Measurements from ENCODE around the gene KRT82.

KRT82 gene

DNA sequence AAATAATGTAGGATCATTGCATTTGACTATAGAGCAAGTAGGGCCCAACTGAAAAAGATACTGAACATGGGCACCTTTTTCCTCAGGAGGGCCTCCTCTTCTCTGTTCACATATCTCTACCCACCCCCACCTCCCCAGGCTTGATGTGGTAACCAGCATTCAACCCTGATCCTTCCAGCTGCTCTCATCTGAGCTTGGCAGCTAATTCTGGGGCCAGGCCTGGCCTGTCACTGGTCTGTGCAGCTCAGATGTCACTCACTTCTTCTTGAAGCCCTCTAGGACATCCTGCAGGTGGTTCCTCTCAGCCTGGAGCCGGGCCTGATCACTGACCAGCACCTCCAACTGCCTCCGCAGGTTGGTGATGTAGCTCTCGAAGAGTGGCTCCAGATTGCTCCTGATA is 22.8 kb downstream of the KRT82 start:
- no peak for DNase-seq (ENCODE audit: low read depth)

- no peak for DNase-seq (ENCODE audit: low read depth)
Measured at GRCh38 chr12:52382854-52383253, 23.3 kb downstream of the KRT82 start.

GRCh38 chr12:52381206-52381605 is 24.9 kb downstream of the KRT82 start:
- no peak for DNase-seq (ENCODE audit: low read depth)

DNA sequence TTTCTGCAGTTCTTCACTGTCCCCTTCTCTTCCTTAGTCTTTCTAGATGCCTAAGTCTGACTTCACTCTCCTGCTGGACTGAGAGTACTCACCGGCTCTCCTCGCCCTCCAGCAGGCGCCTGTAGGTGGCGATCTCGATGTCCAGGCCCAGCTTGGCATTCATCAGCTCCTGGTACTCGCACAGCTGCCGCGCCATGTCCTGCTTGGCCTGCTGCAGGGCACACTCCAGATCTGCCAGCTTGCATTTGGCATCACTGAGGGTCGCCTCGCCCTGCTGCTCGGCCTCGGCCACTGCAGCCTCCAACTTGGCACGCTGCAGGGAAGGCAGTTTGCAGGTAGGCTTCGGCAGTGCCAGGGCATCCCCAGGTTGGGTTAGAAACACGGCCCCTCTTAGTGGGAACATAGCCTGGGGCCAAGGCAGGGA is 25.9 kb downstream of the KRT82 start:
- no peak for DNase-seq (ENCODE audit: low read depth)

DNA sequence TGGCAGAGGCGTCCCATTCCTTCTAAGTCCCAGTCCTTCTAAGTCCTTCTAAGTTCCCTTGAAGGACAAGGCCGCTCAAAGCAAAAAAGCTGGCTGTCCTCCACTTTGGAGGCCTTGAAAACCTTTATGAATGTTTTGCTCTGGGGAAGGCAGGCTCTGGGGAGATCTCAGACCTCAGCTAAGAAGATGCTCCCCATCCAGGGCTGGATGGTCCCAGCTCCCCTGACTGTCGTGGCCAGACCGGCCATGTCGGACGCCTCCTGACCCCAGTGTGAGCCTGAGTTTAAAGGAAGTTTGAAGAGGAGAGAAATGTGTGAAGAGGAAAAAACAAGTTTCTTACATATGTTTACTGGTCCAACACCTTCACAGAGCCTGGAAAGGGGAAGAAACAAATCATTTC is 26.6 kb downstream of the KRT82 start:
- DNase-seq (ENCODE audit: low read depth): no peak

- DNase-seq (ENCODE audit: low read depth): no peak
Measured at GRCh38 chr12:52378091-52378490, 28.0 kb downstream of the KRT82 start.

DNA sequence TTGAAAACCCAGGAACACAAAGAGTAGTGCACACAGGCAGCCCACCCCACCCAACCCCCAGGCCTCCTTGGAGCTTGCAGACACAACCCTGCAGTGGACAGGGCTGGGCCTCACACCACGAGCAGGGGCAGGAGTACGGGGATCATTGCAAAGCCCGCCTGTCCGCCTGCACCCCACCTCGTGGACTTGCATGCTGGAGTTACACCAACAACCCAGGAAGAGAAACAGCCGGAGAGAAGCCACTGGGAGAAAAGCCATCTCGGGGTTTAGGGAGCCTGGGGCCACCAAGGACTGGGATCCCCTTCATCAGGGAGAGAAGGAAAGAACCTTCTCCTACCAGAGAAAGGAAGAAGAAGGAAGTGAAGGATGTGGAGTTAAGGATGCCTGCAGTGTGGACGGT is 28.9 kb downstream of the KRT82 start:
- DNase-seq (ENCODE audit: low read depth): no peak

DNA sequence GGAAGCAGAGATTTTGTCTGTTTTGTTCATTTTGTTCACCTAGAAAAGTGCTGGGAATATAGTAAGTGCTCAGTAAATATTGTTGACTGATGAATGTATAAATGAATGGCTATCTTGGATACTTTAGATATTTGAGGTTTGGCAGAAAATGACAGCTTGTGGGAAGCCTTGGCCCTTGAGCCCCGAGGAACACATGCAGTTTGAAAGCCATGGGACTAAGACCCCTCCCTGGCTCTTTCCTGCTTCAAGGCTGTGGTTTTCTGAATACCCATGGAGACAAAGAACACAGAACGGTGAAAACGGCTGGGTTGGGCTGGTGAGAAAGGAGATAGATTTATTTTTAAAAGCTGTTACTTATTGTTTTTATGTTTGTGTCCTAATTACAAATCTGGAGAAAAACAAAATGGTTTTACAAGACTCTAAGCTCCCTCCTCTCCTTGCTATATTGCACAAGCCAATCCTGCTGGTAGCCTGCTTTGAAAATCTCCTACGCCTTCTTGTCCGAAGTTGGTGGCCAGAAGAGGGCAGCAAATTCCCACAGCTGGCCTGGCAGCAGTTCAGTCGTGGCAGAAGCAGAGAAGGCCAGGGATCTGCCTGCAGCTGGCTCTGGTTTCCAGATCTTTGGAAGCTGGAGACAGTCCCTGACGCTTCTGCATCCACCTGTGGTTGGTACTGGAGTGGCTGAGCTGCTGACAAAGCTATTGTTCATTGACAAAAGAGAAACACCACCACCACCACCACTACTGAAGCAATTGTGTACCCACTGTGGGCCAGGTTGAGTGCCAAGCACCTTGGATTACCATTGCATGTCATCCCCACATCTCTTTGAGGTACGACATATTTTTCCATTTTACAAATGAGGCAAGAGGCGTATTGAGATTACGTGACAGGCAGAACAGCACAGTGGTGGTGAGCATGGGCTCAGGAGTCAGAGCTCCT is 33.6 kb downstream of the KRT82 start:
- DNase-seq (ENCODE audit: low read depth): peak; percentile 87

DNA sequence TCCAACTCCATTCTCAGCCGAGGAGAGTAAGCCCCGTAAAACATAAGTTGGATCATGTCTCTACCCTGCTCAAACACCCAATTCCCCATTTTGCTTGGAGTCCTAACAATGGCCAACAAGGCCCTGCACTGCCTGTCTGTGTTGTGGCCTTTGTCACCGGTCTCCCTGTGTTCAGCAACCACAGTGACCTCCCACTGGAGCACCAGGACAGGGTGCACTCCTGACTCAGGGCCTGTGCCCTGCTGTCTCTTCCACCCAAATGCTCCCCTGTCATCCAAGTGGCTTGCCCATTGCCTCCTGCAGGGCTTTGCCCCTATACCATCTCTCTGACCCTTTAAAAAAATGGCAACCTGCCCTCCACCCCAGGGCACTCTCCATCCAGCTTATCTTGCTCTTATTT is 34.4 kb downstream of the KRT82 start:
- DNase-seq (ENCODE audit: low read depth): no peak

- peak; percentile 79 for DNase-seq (ENCODE audit: low read depth)
Measured at GRCh38 chr12:52370926-52371608, 35.1 kb downstream of the KRT82 start.

- DNase-seq (ENCODE audit: low read depth): no peak
Measured at GRCh38 chr12:52369809-52370208, 36.3 kb downstream of the KRT82 start.

DNA sequence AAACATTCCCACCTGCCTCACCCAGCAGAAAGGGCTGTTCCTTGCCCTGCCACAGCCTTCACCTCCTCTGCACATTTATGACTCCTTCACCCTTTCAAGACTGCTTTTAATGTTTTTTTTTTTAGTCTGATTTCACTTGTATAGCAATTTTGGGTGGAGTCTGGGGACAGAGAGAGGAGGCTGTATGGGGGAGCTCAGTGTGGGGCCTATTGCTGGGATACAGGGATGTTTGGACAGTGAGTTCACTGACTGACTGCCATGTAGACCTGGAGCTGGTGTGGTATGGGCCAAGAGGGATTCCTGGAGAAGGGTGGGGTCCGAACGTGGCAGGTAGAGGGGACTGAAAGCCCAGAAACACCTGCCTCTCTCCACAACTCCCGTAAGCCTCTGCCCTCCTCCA is 36.9 kb downstream of the KRT82 start:
- DNase-seq (ENCODE audit: low read depth): no peak

- DNase-seq (ENCODE audit: low read depth): no peak
Measured at GRCh38 chr12:52368508-52368907, 37.6 kb downstream of the KRT82 start.

- no peak for DNase-seq (ENCODE audit: low read depth)
Measured at GRCh38 chr12:52367876-52368275, 38.3 kb downstream of the KRT82 start.

DNA sequence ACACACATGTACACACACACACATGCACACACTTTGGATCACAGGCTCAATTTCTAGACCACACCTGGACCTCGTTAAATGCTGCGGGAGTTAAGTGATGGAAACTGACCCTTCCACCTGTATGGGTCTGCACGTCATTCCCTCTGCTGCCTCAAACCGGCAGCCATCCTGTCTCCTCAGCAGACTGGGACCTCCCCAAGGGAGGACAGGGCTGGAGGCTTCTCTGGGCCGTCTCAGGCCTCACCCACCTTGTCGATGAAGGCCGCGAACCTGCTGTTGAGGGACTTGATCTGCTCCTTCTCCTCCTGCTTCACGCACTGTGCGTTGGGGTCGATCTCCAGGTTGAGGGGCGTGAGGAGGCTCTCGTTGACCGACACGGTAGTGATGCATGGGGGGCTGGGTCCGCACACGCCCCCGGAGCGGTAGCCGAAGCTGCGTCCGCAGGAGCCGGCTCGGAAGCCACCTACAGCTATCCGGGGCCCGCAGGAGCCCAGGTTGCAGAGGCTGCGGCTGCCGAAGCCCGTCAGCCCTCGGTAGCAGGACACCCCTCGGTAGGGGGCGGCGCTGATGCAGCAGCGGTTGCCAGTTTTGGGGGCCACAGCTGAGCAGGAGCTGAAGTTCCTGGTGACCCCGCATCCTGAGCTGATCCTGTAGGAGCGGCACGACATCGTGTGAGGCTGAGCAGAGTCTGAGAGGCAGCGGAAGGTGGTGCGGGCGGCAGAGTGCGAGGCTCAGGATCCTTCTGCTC is 39.2 kb downstream of the KRT82 start, which contains the start of gene KRT85:
TSS of gene KRT85 (minus strand) at position 744 of the 748 bp plus-strand sequence. CDS start at position 668, 76 bp downstream.
- no peak for DNase-seq (ENCODE audit: low read depth)

GRCh38 chr12:52364901-52365489 is 41.1 kb downstream of the KRT82 start:
- no peak for DNase-seq (ENCODE audit: low read depth)

- no peak for DNase-seq (ENCODE audit: low read depth)
Measured at GRCh38 chr12:52364061-52364460, 42.1 kb downstream of the KRT82 start.

DNA sequence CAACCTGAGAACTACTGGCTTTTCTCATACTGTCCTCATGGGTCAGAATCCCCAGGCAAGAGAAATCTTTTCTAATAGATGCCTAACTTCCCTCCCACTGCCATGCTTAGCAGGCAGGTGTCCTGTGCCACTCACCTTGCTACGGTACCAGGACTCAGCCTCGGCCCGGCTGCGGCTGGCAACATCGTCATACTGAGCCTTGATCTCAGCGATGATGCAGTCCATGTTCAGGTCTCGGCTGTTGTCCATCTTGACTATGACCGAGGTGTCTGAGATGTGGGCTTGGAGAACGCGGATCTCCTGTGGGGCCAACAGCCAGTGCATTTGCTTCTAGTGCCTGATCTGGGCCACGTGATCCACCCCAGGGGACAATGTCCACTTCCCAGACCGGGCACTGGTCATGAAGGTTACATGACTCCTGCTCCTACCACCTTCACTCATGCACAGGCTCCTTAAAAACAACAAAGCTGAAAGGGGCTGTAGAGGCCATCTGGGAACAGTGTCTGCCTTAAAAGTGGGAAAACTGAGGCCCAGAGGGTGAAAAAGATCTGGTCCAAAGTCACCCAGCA is 42.9 kb downstream of the KRT82 start:
- DNase-seq (ENCODE audit: low read depth): no peak

DNA sequence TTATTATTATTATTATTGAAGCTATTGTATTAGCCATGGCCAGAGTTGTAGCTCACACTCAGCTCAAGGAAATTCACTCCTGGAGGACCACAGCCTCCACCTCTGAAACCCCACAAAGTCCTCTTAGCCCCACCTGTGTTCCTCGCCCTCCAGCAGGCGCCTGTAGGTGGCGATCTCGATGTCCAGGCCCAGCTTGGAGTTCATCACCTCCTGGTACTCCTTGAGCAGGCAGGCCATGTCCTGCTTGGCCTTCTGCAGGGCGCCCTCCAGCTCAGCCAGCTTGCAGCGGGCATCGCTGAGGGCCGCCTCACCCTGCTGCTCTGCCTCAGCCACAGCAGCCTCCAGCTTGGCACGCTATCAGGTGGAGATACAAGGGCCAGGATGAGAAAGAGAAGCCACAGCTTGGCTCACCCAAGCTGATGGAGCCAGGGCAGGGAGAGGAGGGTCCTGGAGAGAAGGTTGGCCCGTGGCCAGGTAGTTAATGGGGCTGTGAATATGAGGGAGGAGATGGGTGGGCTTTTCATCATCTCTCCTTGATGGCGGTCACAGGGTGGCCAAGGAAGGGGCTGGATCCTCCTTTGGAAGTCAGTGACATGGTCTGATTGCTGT is 43.9 kb downstream of the KRT82 start:
- no peak for DNase-seq (ENCODE audit: low read depth)

- DNase-seq (ENCODE audit: low read depth): no peak
Measured at GRCh38 chr12:52361553-52361952, 44.6 kb downstream of the KRT82 start.

DNA sequence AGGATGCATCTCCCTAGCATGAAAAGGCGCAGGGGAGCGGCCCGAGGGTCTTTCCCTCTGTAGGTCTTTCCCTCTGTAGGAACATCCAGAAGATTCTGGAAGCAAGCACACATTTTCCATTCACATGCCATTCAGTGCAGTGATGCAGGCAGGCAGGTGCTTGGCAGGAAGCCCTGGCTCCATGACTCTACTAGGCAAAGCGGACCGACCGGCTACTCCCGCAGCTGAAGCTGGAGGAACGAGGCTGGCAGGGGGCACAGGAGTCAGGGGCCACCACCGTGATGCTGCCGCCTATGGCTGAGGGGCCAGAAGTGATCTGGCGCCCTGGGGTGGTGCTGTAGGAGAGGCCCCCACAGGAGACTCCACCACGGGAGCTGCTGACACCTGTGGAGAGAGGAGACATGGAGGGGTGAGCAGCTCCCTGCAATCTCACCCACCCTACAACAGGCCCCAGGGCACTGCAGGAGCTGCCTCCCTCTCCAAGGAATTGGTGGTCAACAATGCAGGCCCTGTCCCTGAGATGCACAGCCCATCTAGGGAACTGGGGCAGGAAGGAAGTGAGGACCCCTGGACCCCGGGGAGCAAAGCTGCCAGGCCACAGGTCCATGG is 45.4 kb downstream of the KRT82 start:
- DNase-seq (ENCODE audit: low read depth): no peak
